Astrocyte (in vitro differentiated cells and primary cell): Measurements from ENCODE around the gene PIK3C3.

Source experiments
- EZH2 ChIP-seq: IDR thresholded peaks from 2 replicates; pipeline ENCODE4 v1.6.1; 2012; ENCODE audit warnings: mild to moderate bottlenecking, low read length, inconsistent platforms; ENCODE audit not compliant: insufficient read depth
- TF ChIP-seq, protein P1 (sequence below): IDR thresholded peaks from 2 replicates; pipeline ENCODE4 v1.5.1; 2011; ENCODE audit warnings: low read depth, mild to moderate bottlenecking, inconsistent platforms, low read length, moderate library complexity; ENCODE audit not compliant: insufficient read depth

DNA sequence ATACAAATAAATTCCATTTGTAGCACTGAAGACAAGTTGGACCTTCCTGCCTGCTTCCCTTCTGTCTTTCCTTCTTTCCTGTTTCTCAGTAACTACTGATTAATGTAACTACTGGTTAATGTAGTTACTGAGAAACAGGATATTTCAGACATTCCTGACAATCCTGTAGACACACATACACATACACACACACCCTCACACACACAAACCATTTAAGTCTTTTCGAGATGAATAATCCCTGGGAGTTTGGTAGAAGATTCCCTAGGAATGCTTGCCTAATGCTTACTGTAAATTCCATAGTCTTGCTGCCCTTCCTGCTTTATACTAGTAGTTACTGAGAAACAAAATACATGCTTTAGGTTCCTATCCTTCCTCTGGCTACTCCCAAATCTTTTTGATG lies 83.9 kb downstream of the PIK3C3 start:
- TF ChIP-seq, protein P1, sequence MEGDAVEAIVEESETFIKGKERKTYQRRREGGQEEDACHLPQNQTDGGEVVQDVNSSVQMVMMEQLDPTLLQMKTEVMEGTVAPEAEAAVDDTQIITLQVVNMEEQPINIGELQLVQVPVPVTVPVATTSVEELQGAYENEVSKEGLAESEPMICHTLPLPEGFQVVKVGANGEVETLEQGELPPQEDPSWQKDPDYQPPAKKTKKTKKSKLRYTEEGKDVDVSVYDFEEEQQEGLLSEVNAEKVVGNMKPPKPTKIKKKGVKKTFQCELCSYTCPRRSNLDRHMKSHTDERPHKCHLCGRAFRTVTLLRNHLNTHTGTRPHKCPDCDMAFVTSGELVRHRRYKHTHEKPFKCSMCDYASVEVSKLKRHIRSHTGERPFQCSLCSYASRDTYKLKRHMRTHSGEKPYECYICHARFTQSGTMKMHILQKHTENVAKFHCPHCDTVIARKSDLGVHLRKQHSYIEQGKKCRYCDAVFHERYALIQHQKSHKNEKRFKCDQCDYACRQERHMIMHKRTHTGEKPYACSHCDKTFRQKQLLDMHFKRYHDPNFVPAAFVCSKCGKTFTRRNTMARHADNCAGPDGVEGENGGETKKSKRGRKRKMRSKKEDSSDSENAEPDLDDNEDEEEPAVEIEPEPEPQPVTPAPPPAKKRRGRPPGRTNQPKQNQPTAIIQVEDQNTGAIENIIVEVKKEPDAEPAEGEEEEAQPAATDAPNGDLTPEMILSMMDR: no peak
- TF ChIP-seq EZH2: no peak
